C1 segment of cervical spinal cord (tissue), 14 donors: ENCODE data around the gene GHRL.
A peak's percentile ranks its signal among the peaks of the same experiment; 100 is the strongest.

Source experiments
- DNase-seq, 14 donors: peaks; one replicate each; lab custom pipeline; 2025; lab: John Stamatoyannopoulos, UW

GHRL gene

GRCh38 chr3:10292505-10293419 is at the start of gene GHRL:
TSS of gene GHRL (minus strand) at chr3:10292947. CDS start at chr3:10290180, 2,767 bp downstream.
- DNase-seq, result no peak

- no peak for DNase-seq
Measured at GRCh38 chr3:10341901-10342398, 49.2 kb upstream of the GHRL start.

- no peak for DNase-seq
Measured at GRCh38 chr3:10340476-10340875, 47.7 kb upstream of the GHRL start.

GRCh38 chr3:10340046-10340445 is 47.3 kb upstream of the GHRL start:
- DNase-seq, result no peak

GRCh38 chr3:10339376-10339955 is 46.7 kb upstream of the GHRL start:
- DNase-seq, result no peak

GRCh38 chr3:10338591-10339353 is 46.0 kb upstream of the GHRL start:
- DNase-seq, result no peak

DNA sequence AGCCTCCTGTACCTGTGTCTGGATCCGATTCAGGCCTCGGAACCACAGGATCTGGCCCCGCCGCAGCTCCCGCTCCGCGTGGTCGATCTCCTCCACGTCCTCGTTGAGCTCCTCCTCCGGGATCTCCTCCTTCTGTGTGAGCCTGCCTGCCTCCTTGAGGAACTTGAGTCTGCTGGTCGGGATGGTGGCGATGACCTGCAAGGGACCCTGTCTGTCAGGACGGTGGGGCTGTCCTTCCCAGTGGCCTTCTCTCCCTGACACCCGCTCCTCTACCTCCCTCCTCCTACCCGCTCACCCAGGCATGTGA is 45.4 kb upstream of the GHRL start:
- DNase-seq, result no peak

- no peak for DNase-seq
Measured at GRCh38 chr3:10337323-10338163, 44.8 kb upstream of the GHRL start.

GRCh38 chr3:10336761-10337160 is 44.0 kb upstream of the GHRL start:
- no peak for DNase-seq

- no peak for DNase-seq
Measured at GRCh38 chr3:10335871-10336622, 43.3 kb upstream of the GHRL start.

DNA sequence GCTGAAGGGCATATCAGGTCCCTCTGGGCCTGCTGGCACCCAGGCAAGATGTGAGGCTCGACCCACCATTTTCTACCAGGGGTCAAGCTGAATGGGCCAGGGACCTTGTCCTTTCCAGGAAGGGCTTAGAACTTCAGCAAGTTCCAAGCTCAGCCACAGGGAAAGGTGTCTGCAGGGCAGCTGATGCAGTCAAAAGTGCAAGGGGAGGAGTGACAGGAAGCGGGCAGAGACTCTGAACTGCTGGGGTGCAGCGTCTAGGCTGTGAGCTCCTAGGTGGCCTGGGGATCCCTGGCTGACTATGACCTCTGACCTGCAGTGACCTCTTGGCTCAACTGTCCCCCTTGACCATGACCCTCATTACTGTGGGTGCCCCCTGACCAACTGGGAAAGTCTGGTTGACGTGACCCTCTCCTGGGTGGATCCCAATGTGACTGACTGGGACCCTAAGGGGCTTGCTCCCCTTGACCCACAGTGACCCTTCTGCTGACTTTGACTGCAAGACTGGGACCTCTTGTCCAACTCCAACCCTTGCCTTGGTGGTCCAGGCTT is 42.5 kb upstream of the GHRL start:
- no peak for DNase-seq

- DNase-seq, result peak in 4 of 14 donors; percentile 44 to 92 (median 54)
Measured at GRCh38 chr3:10334459-10334858, 41.7 kb upstream of the GHRL start.

DNA sequence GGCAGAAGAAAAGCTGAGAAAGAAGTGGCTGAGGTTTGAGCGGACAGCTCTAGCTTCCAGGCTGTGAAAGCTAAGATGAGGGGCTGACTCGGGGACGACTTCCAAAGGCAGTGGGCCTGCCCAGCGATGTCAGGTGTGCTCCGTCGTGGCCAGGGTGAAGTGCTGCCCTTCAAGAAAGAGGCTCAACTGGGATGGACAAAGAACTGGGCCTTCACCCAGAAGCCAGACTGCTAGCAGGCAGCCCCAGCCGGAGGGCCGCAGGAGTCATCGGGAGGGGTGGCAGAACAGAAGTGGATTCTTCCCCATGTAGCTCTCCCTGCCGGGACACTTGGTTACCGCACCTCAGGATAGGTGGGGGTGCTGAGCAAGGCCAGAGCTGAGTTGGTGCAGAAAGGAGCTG is 41.3 kb upstream of the GHRL start:
- peak in 9 of 14 donors; percentile 12 to 79 (median 29) for DNase-seq

- DNase-seq, result no peak
Measured at GRCh38 chr3:10333349-10333650, 40.6 kb upstream of the GHRL start.

- DNase-seq, result no peak
Measured at GRCh38 chr3:10332481-10333348, 40.0 kb upstream of the GHRL start.

GRCh38 chr3:10331320-10331719 is 38.6 kb upstream of the GHRL start:
- DNase-seq, result no peak

DNA sequence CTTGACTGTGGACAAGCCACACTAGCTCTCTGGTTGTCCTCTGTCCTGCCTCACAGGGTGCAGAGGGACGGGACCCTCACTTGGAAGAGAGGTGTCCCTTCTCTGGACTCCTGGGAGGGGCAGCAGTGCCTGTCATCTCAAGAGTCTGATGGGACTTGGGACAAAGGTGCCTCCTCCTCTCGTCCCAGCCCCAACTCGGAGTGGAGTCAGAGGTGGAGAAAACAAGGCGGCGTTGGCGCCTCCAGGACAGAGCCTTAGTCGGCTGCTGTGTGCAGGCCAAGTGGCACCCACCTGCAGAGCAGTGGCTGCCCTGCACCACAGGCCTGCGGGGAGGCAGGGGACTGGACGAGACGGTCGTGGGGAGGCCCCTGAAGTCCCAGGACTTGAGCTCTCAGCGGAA is 37.6 kb upstream of the GHRL start:
- DNase-seq, result no peak

DNA sequence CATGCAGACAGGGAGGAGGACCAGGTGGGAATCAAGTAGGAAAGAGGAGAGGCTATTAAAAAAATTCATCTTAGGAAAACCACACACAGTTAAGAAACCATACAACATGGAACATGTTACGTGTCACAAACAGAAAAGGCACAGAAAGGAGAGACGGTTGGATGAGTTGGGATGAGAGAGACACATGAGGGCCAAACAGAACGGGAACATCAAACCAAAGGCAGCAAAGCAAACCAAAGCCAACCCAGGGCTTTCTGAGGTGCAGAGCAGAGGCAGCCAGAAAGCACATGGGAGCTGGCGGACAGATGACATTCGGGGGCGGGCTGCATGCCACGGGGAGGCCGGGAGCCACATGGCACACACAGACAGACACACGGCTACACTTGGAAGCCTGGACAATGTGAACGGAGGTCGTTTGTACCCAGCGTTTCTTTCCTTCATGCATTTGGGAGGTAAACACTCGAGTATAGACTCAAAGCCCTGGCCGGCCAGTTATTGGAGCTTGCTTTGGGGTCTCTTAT is 36.8 kb upstream of the GHRL start:
- no peak for DNase-seq

- DNase-seq, result no peak
Measured at GRCh38 chr3:10328460-10329071, 35.8 kb upstream of the GHRL start.
